ENCODE data around the gene ANKRD33.

Gene ANKRD33

GRCh38 chr12:51871126-51871525 lies 16.8 kb upstream of the ANKRD33 start:
- no peak overlapping the region for H3K4me3 ChIP-seq (ENCODE audit: low read depth, low read length)
- TF ChIP-seq CTCF (IDR thresholded peaks at IDR 0.05; ENCODE audit: borderline replicate concordance, insufficient read depth, low read depth, low read length): no peak

GRCh38 chr12:51871918-51872688 lies 15.8 kb upstream of the ANKRD33 start:
- no peak for TF ChIP-seq CTCF (IDR thresholded peaks at IDR 0.05; ENCODE audit: borderline replicate concordance, insufficient read depth, low read depth, low read length)
- H3K4me3 ChIP-seq (ENCODE audit: low read depth, low read length): no peak overlapping the region

- TF ChIP-seq CTCF (IDR thresholded peaks at IDR 0.05; ENCODE audit: borderline replicate concordance, insufficient read depth, low read depth, low read length): no peak
- no peak overlapping the region for H3K4me3 ChIP-seq (ENCODE audit: low read depth, low read length)
These were observed 15.3 kb upstream of the ANKRD33 start for GRCh38 chr12:51872689-51872981.

GRCh38 chr12:51873251-51873994 lies 14.5 kb upstream of the ANKRD33 start:
- no peak for TF ChIP-seq CTCF (IDR thresholded peaks at IDR 0.05; ENCODE audit: borderline replicate concordance, insufficient read depth, low read depth, low read length)

GRCh38 chr12:51874000-51874399 lies 13.9 kb upstream of the ANKRD33 start:
- no peak overlapping the region for H3K4me3 ChIP-seq (ENCODE audit: low read depth, low read length)
- no peak for TF ChIP-seq CTCF (IDR thresholded peaks at IDR 0.05; ENCODE audit: borderline replicate concordance, insufficient read depth, low read depth, low read length)

More at GRCh38 chr12:51873251-51873994, 14.5 kb upstream of the ANKRD33 start:
- H3K4me3 ChIP-seq (ENCODE audit: low read depth, low read length): no peak overlapping the region

GRCh38 chr12:51874486-51874885 lies 13.4 kb upstream of the ANKRD33 start:
- no peak for TF ChIP-seq CTCF (IDR thresholded peaks at IDR 0.05; ENCODE audit: borderline replicate concordance, insufficient read depth, low read depth, low read length)
- H3K4me3 ChIP-seq (ENCODE audit: low read depth, low read length): no peak overlapping the region

GRCh38 chr12:51879102-51879501 lies 8.8 kb upstream of the ANKRD33 start:
- H3K4me3 ChIP-seq (ENCODE audit: low read depth, low read length): no peak overlapping the region

More at GRCh38 chr12:51879102-51879501, 8.8 kb upstream of the ANKRD33 start:
- no peak for TF ChIP-seq CTCF (IDR thresholded peaks at IDR 0.05; ENCODE audit: borderline replicate concordance, insufficient read depth, low read depth, low read length)

Measured in GM12875 (cell line).